ENCODE results near the gene GIN1.
"Not testable (repeated sequence)": the region's sequence is repeated elsewhere in the genome, so short reads cannot be mapped to it uniquely, and the experiment has no call there.

GIN1 gene

GRCh38 chr5:103119765-103120606 lies at the start of gene GIN1, which contains the start of gene PPIP5K2:
GIN1 (minus strand) TSS chr5:103120138; CDS start chr5:103108707, 11,431 bp downstream.
PPIP5K2 (plus strand) TSS chr5:103120301; CDS start chr5:103129590, 9,289 bp downstream.
- peak; percentile 99 for DNase-seq
- peak within 1 kb of the TSS; percentile 99 for H3K27ac Mint-ChIP-seq
- no peaks in the 10 kb centered on the region for H3K27me3 Mint-ChIP-seq
- peak within 1 kb of the TSS; percentile 96 for H3K4me3 Mint-ChIP-seq
- peaks cover 41% of the 10 kb centered on the region for H3K36me3 Mint-ChIP-seq (ENCODE audit: low read depth)
- no peaks in the 10 kb centered on the region for H3K9me3 Mint-ChIP-seq
- H3K4me1 Mint-ChIP-seq (ENCODE audit: low read depth) = peaks cover 52% of the 10 kb centered on the region

- H3K27ac Mint-ChIP-seq = no peak overlapping the region
- H3K9me3 Mint-ChIP-seq = no peaks in the 10 kb centered on the region
- DNase-seq = no peak
- no peaks in the 10 kb centered on the region for H3K27me3 Mint-ChIP-seq
- peaks cover 6% of the 10 kb centered on the region for H3K4me1 Mint-ChIP-seq (ENCODE audit: low read depth)
- no peak overlapping the region for H3K4me3 Mint-ChIP-seq
- peaks cover 61% of the 10 kb centered on the region for H3K36me3 Mint-ChIP-seq (ENCODE audit: low read depth)
Measured at GRCh38 chr5:103166706-103167105, 46.8 kb upstream of the GIN1 start.

- Mint-ChIP-seq H3K4me1 (ENCODE audit: low read depth) (peaks cover 4% of the 10 kb centered on the region), H3K9me3 (no peaks in the 10 kb centered on the region), H3K27ac (no peak overlapping the region), H3K36me3 (ENCODE audit: low read depth) (peaks cover 68% of the 10 kb centered on the region), H3K27me3 (no peaks in the 10 kb centered on the region), H3K4me3 (no peak overlapping the region)
- no peak for DNase-seq
Measured at GRCh38 chr5:103151156-103151555, 31.2 kb upstream of the GIN1 start.

- H3K4me3 Mint-ChIP-seq = no peak overlapping the region
- no peaks in the 10 kb centered on the region for H3K27me3 Mint-ChIP-seq
- no peak for DNase-seq
- H3K27ac Mint-ChIP-seq = no peak overlapping the region
- H3K9me3 Mint-ChIP-seq = no peaks in the 10 kb centered on the region
- no peaks in the 10 kb centered on the region for H3K4me1 Mint-ChIP-seq (ENCODE audit: low read depth)
- peaks cover 60% of the 10 kb centered on the region for H3K36me3 Mint-ChIP-seq (ENCODE audit: low read depth)
Measured at GRCh38 chr5:103148213-103148612, 28.3 kb upstream of the GIN1 start.

GRCh38 chr5:103145196-103145595 lies 25.3 kb upstream of the GIN1 start:
- H3K4me1 Mint-ChIP-seq (ENCODE audit: low read depth) = no peaks in the 10 kb centered on the region
- DNase-seq = no peak
- no peak overlapping the region for H3K27ac Mint-ChIP-seq
- H3K27me3 Mint-ChIP-seq = no peaks in the 10 kb centered on the region
- H3K9me3 Mint-ChIP-seq = no peaks in the 10 kb centered on the region
- peaks cover 58% of the 10 kb centered on the region for H3K36me3 Mint-ChIP-seq (ENCODE audit: low read depth)
- no peak overlapping the region for H3K4me3 Mint-ChIP-seq

- DNase-seq; H3K27me3 Mint-ChIP-seq; H3K4me3 Mint-ChIP-seq; H3K27ac Mint-ChIP-seq; H3K4me1 Mint-ChIP-seq (ENCODE audit: low read depth); H3K9me3 Mint-ChIP-seq: not testable (repeated sequence)
- H3K36me3 Mint-ChIP-seq (ENCODE audit: low read depth) = peaks cover 62% of the 10 kb centered on the region
Measured at GRCh38 chr5:103142132-103142531, 22.2 kb upstream of the GIN1 start.

GRCh38 chr5:103139264-103139865 lies 19.4 kb upstream of the GIN1 start:
- no peaks in the 10 kb centered on the region for H3K27me3 Mint-ChIP-seq
- no peaks in the 10 kb centered on the region for H3K9me3 Mint-ChIP-seq
- H3K27ac Mint-ChIP-seq = no peak overlapping the region
- DNase-seq = peak; percentile 78
- H3K36me3 Mint-ChIP-seq (ENCODE audit: low read depth) = peaks cover 65% of the 10 kb centered on the region
- H3K4me3 Mint-ChIP-seq = no peak overlapping the region
- H3K4me1 Mint-ChIP-seq (ENCODE audit: low read depth) = peaks cover 5% of the 10 kb centered on the region

GRCh38 chr5:103138202-103138690 lies 18.3 kb upstream of the GIN1 start:
- no peak overlapping the region for H3K27ac Mint-ChIP-seq

GRCh38 chr5:103135461-103135860 lies 15.5 kb upstream of the GIN1 start:
- Mint-ChIP-seq H3K4me3 (no peak overlapping the region), H3K9me3 (no peaks in the 10 kb centered on the region)

More at GRCh38 chr5:103138202-103138690, 18.3 kb upstream of the GIN1 start:
- no peaks in the 10 kb centered on the region for H3K9me3 Mint-ChIP-seq
- peaks cover 57% of the 10 kb centered on the region for H3K36me3 Mint-ChIP-seq (ENCODE audit: low read depth)
- H3K4me3 Mint-ChIP-seq = no peak overlapping the region
- no peaks in the 10 kb centered on the region for H3K27me3 Mint-ChIP-seq
- peaks cover 13% of the 10 kb centered on the region for H3K4me1 Mint-ChIP-seq (ENCODE audit: low read depth)
- no peak for DNase-seq

GRCh38 chr5:103133231-103133630 lies 13.3 kb upstream of the GIN1 start:
- H3K27me3 Mint-ChIP-seq = no peaks in the 10 kb centered on the region
- DNase-seq = no peak
- no peak overlapping the region for H3K4me3 Mint-ChIP-seq
- peaks cover 44% of the 10 kb centered on the region for H3K36me3 Mint-ChIP-seq (ENCODE audit: low read depth)
- H3K27ac Mint-ChIP-seq = no peak overlapping the region
- H3K4me1 Mint-ChIP-seq (ENCODE audit: low read depth) = peaks cover 42% of the 10 kb centered on the region
- no peaks in the 10 kb centered on the region for H3K9me3 Mint-ChIP-seq

More at GRCh38 chr5:103135461-103135860, 15.5 kb upstream of the GIN1 start:
- no peak for DNase-seq
- Mint-ChIP-seq H3K27me3 (no peaks in the 10 kb centered on the region), H3K27ac (no peak overlapping the region), H3K4me1 (ENCODE audit: low read depth) (peaks cover 29% of the 10 kb centered on the region), H3K36me3 (ENCODE audit: low read depth) (peaks cover 52% of the 10 kb centered on the region)

- Mint-ChIP-seq H3K36me3 (ENCODE audit: low read depth) (peaks cover 44% of the 10 kb centered on the region), H3K4me1 (ENCODE audit: low read depth) (peaks cover 44% of the 10 kb centered on the region), H3K27me3 (no peaks in the 10 kb centered on the region), H3K4me3 (no peak overlapping the region), H3K27ac (peak overlapping the region; percentile 76), H3K9me3 (no peaks in the 10 kb centered on the region)
- DNase-seq = no peak
Measured at GRCh38 chr5:103132684-103133083, 12.7 kb upstream of the GIN1 start.

GRCh38 chr5:103128202-103128601 lies 8.3 kb upstream of the GIN1 start:
- Mint-ChIP-seq H3K27ac (no peak overlapping the region), H3K4me3 (no peak overlapping the region), H3K36me3 (ENCODE audit: low read depth) (peaks cover 48% of the 10 kb centered on the region), H3K27me3 (no peaks in the 10 kb centered on the region), H3K9me3 (no peaks in the 10 kb centered on the region), H3K4me1 (ENCODE audit: low read depth) (peaks cover 59% of the 10 kb centered on the region)
- no peak for DNase-seq

- Mint-ChIP-seq H3K36me3 (ENCODE audit: low read depth) (peaks cover 50% of the 10 kb centered on the region), H3K27me3 (no peaks in the 10 kb centered on the region), H3K4me3 (no peak overlapping the region), H3K9me3 (no peaks in the 10 kb centered on the region), H3K4me1 (ENCODE audit: low read depth) (peaks cover 60% of the 10 kb centered on the region), H3K27ac (no peak overlapping the region)
- DNase-seq = no peak
Measured at GRCh38 chr5:103127292-103127817, 7.4 kb upstream of the GIN1 start.

GRCh38 chr5:103126557-103126956 lies 6.6 kb upstream of the GIN1 start:
- no peaks in the 10 kb centered on the region for H3K27me3 Mint-ChIP-seq
- H3K4me3 Mint-ChIP-seq = no peak overlapping the region
- no peaks in the 10 kb centered on the region for H3K9me3 Mint-ChIP-seq
- H3K27ac Mint-ChIP-seq = no peak overlapping the region
- peaks cover 45% of the 10 kb centered on the region for H3K36me3 Mint-ChIP-seq (ENCODE audit: low read depth)
- H3K4me1 Mint-ChIP-seq (ENCODE audit: low read depth) = peaks cover 64% of the 10 kb centered on the region
- no peak for DNase-seq

GRCh38 chr5:103122242-103122641 lies 2.3 kb upstream of the GIN1 start:
- Mint-ChIP-seq H3K4me3 (peak overlapping the region; percentile 96), H3K4me1 (ENCODE audit: low read depth) (peaks cover 58% of the 10 kb centered on the region), H3K27me3 (no peaks in the 10 kb centered on the region), H3K9me3 (no peaks in the 10 kb centered on the region), H3K27ac (no peak overlapping the region), H3K36me3 (ENCODE audit: low read depth) (peaks cover 49% of the 10 kb centered on the region)
- no peak for DNase-seq
